Hepatocyte (in vitro differentiated cells): ENCODE measurements around the gene CAMKMT. TPM values are rescaled to one million over a fixed set of nuclear protein-coding genes. Genes with fewer than 3 reads are reported as not detected.

Source experiments
- DNase-seq: peaks from one replicate; pipeline ENCODE4 v3.0.0-alpha.2; 2016; ENCODE audit warnings: low spot score
- H2AFZ ChIP-seq: fragments of 200-600 bp; sonication (generic); 2 replicates; pipeline ENCODE4 v1.6.0; 2016; ENCODE audit warnings: antibody characterized with exemption, mild to moderate bottlenecking
- H3K27ac ChIP-seq: fragments of 200-600 bp; sonication (generic); 2 replicates; pipeline ENCODE4 v1.5.1; 2016; ENCODE audit warnings: mild to moderate bottlenecking
- H3K27me3 ChIP-seq: fragments of 200-600 bp; sonication (generic); 2 replicates; pipeline ENCODE4 v1.6.1; 2016
- H3K36me3 ChIP-seq: fragments of 200-600 bp; sonication (generic); replicated peaks from 2 replicates; pipeline ENCODE4 v1.5.1; 2016; ENCODE audit warnings: low read depth; ENCODE audit not compliant: insufficient read depth
- H3K4me1 ChIP-seq: fragments of 200-600 bp; sonication (generic); 2 replicates; pipeline ENCODE4 v1.5.1; 2016; ENCODE audit warnings: mild to moderate bottlenecking, moderate library complexity; ENCODE audit not compliant: insufficient read depth
- H3K4me2 ChIP-seq: fragments of 200-600 bp; sonication (generic); 2 replicates; pipeline ENCODE4 v1.6.0; 2016
- H3K4me3 ChIP-seq: fragments of 200-600 bp; sonication (generic); 2 replicates; pipeline ENCODE4 v1.5.1; 2016; ENCODE audit warnings: mild to moderate bottlenecking
- H3K79me2 ChIP-seq: fragments of 200-600 bp; sonication (generic); 2 replicates; pipeline ENCODE4 v1.6.0; 2017; ENCODE audit warnings: mild to moderate bottlenecking
- H3K9me2 ChIP-seq: fragments of 200-600 bp; sonication (generic); replicated peaks from 2 replicates; pipeline ENCODE4 v1.6.0; 2017; ENCODE audit warnings: mild to moderate bottlenecking; ENCODE audit not compliant: insufficient read depth
- H3K9me3 ChIP-seq: fragments of 200-600 bp; sonication (generic); 2 replicates; pipeline ENCODE4 v1.5.1; 2016; ENCODE audit warnings: low read depth, mild to moderate bottlenecking
- H4K20me1 ChIP-seq: fragments of 200-600 bp; sonication (generic); 2 replicates; pipeline ENCODE4 v1.6.0; 2016; ENCODE audit warnings: mild to moderate bottlenecking; ENCODE audit not compliant: insufficient read depth, poor library complexity, severe bottlenecking
- CTCF ChIP-seq: fragments of 200-600 bp; sonication (generic); IDR thresholded peaks from 2 replicates; pipeline ENCODE4 v1.5.1; 2016; ENCODE audit warnings: antibody characterized with exemption, mild to moderate bottlenecking; ENCODE audit not compliant: poor library complexity
- EZH2 ChIP-seq: fragments of 200-600 bp; sonication (generic); IDR thresholded peaks from 2 replicates; pipeline ENCODE4 v1.6.1; 2016; ENCODE audit warnings: antibody characterized with exemption, mild to moderate bottlenecking, borderline replicate concordance
- EZH2phosphoT487 ChIP-seq: fragments of 200-600 bp; sonication (generic); IDR thresholded peaks from one replicate; pipeline ENCODE4 v1.6.1; 2018; ENCODE audit warnings: antibody characterized with exemption, mild to moderate bottlenecking, low read depth, moderate library complexity; ENCODE audit not compliant: unreplicated experiment, severe bottlenecking
- WGBS: methylation state at CpG from one replicate; pipeline ENCODE4 v1.1.6; 2016; ENCODE audit warnings: low lambda C conversion rate; ENCODE audit errors: missing lambda C conversion rate; 5-methylcytosine and 5-hydroxymethylcytosine counted together
- polyA plus RNA-seq: library from polyadenylated mRNA; unstranded; fragments of >200 nt; fragmentation: Nextera tagmentation; extraction: Ambion mirVana; gene quantifications from 2 replicates; pipeline ENCODE4 v1.2.1, GENCODE V29; 2016
- total RNA-seq: library from RNA; depleted of rRNA; stranded (reverse); fragments of >200 nt; gene quantifications from 2 replicates; pipeline ENCODE4 v1.2.3, GENCODE V29; 2014

Gene CAMKMT
- total and polyA plus RNA-seq, 2 experiments from 2014 or later: 10.3 to 12.7 TPM

- Histone ChIP-seq H3K4me3 (no peak overlapping the region), H3K79me2 (no peaks in the 10 kb centered on the region), H3K36me3 (no peaks in the 10 kb centered on the region), H3K9me3 (no peaks in the 10 kb centered on the region), H3K4me1 (no peaks in the 10 kb centered on the region), H3K9me2 (no peaks in the 10 kb centered on the region), H3K27me3 (no peaks in the 10 kb centered on the region), H4K20me1 (no peaks in the 10 kb centered on the region), H3K27ac (no peak overlapping the region), H2AFZ (no peak overlapping the region), H3K4me2 (no peak overlapping the region)
- 82% methylated on average over 2 of the region's 2 CpGs for WGBS
- DNase-seq: no peak
- TF ChIP-seq EZH2 (no peak), CTCF (no peak), EZH2phosphoT487 (no peak)
These were observed 258.6 kb downstream of the CAMKMT start for GRCh38 chr2:44620189-44620990.

- H3K4me3 ChIP-seq: no peak overlapping the region
- no peaks in the 10 kb centered on the region for H3K79me2 ChIP-seq
- H2AFZ ChIP-seq: no peak overlapping the region
- no peaks in the 10 kb centered on the region for H3K27me3 ChIP-seq
- H4K20me1 ChIP-seq: no peaks in the 10 kb centered on the region
- H3K36me3 ChIP-seq: no peaks in the 10 kb centered on the region
- H3K9me2 ChIP-seq: no peaks in the 10 kb centered on the region
- H3K4me1 ChIP-seq: no peaks in the 10 kb centered on the region
- no peak overlapping the region for H3K4me2 ChIP-seq
- no peaks in the 10 kb centered on the region for H3K9me3 ChIP-seq
- DNase-seq: no peak
- TF ChIP-seq EZH2phosphoT487 (no peak), CTCF (no peak)
- no peak overlapping the region for H3K27ac ChIP-seq
These were observed 262.0 kb downstream of the CAMKMT start for GRCh38 chr2:44623622-44624351.

- DNase-seq: no peak
- no peaks in the 10 kb centered on the region for H3K79me2 ChIP-seq
- no peak overlapping the region for H3K4me2 ChIP-seq
- no peaks in the 10 kb centered on the region for H3K36me3 ChIP-seq
- H4K20me1 ChIP-seq: no peaks in the 10 kb centered on the region
- no peaks in the 10 kb centered on the region for H3K9me2 ChIP-seq
- no peaks in the 10 kb centered on the region for H3K27me3 ChIP-seq
- H3K4me3 ChIP-seq: no peak overlapping the region
- WGBS: 93% methylated on average over 1 of the region's 1 CpG
- no peak overlapping the region for H2AFZ ChIP-seq
- no peak for TF ChIP-seq CTCF
- TF ChIP-seq EZH2: no peak
- no peak for TF ChIP-seq EZH2phosphoT487
- H3K9me3 ChIP-seq: peaks cover 3% of the 10 kb centered on the region
- no peak overlapping the region for H3K27ac ChIP-seq
- H3K4me1 ChIP-seq: no peaks in the 10 kb centered on the region
These were observed 266.6 kb downstream of the CAMKMT start for GRCh38 chr2:44628297-44628696.
